ENCODE data around the gene GAST.

The GAST gene

GRCh38 chr17:41689497-41690299 is 22.4 kb upstream of the GAST start:
- H3K4me3 ChIP-seq (ENCODE audit: low read depth, low read length, poor library complexity, severe bottlenecking), result peak overlapping the region; percentile 89
- H3K9me3 ChIP-seq (ENCODE audit: low read length), result no peaks in the 10 kb centered on the region
- H3K9me2 ChIP-seq (ENCODE audit: low read depth, low read length), result no peaks in the 10 kb centered on the region
- H3K36me3 ChIP-seq (ENCODE audit: insufficient read depth, low read length), result peaks cover 51% of the 10 kb centered on the region
- H3K4me1 ChIP-seq (ENCODE audit: insufficient read depth, low read length, severe bottlenecking), result peaks cover 18% of the 10 kb centered on the region
- peak overlapping the region; percentile 86 for H3K27ac ChIP-seq (ENCODE audit: low read depth, low read length, poor library complexity, severe bottlenecking)
- H4K20me1 ChIP-seq (ENCODE audit: insufficient read depth, low read length), result no peaks in the 10 kb centered on the region
- H3F3A ChIP-seq (ENCODE audit: insufficient read depth, low read length), result peaks cover 18% of the 10 kb centered on the region; the same call in 1 of the 2 replicates
- H2AFZ ChIP-seq (ENCODE audit: low read length), result no peak overlapping the region
- peak overlapping the region; percentile 96 for H3K9ac ChIP-seq (ENCODE audit: low read length)
- H3K79me2 ChIP-seq (ENCODE audit: insufficient read depth, low read length), result no peaks in the 10 kb centered on the region
- TF ChIP-seq EZH2 (IDR thresholded peaks at IDR 0.05; ENCODE audit: borderline replicate concordance, low read length) (no peak), CTCF (IDR thresholded peaks at IDR 0.05; ENCODE audit: low read length) (peak; percentile 85)
- H3K27me3 ChIP-seq (ENCODE audit: insufficient read depth, low read length), result no peaks in the 10 kb centered on the region
- peak overlapping the region; percentile 97 for H3K4me2 ChIP-seq (ENCODE audit: low read length)

GRCh38 chr17:41690497-41690896 is 21.6 kb upstream of the GAST start:
- H3K79me2 ChIP-seq (ENCODE audit: insufficient read depth, low read length), result no peaks in the 10 kb centered on the region
- no peak overlapping the region for H3K27ac ChIP-seq (ENCODE audit: low read depth, low read length, poor library complexity, severe bottlenecking)
- no peaks in the 10 kb centered on the region for H3K9me3 ChIP-seq (ENCODE audit: low read length)
- H3K27me3 ChIP-seq (ENCODE audit: insufficient read depth, low read length), result no peaks in the 10 kb centered on the region
- peak overlapping the region; percentile 96 for H3K9ac ChIP-seq (ENCODE audit: low read length)
- peaks cover 23% of the 10 kb centered on the region; the same call in 1 of the 2 replicates for H3F3A ChIP-seq (ENCODE audit: insufficient read depth, low read length)
- no peaks in the 10 kb centered on the region for H3K9me2 ChIP-seq (ENCODE audit: low read depth, low read length)
- H3K36me3 ChIP-seq (ENCODE audit: insufficient read depth, low read length), result peaks cover 55% of the 10 kb centered on the region
- H3K4me2 ChIP-seq (ENCODE audit: low read length), result peak overlapping the region; percentile 97
- H2AFZ ChIP-seq (ENCODE audit: low read length), result no peak overlapping the region
- peak overlapping the region; percentile 89 for H3K4me3 ChIP-seq (ENCODE audit: low read depth, low read length, poor library complexity, severe bottlenecking)
- H3K4me1 ChIP-seq (ENCODE audit: insufficient read depth, low read length, severe bottlenecking), result peaks cover 18% of the 10 kb centered on the region
- TF ChIP-seq CTCF (IDR thresholded peaks at IDR 0.05; ENCODE audit: low read length) (no peak), EZH2 (IDR thresholded peaks at IDR 0.05; ENCODE audit: borderline replicate concordance, low read length) (no peak)
- H4K20me1 ChIP-seq (ENCODE audit: insufficient read depth, low read length), result no peaks in the 10 kb centered on the region

GRCh38 chr17:41691031-41691777 is 20.9 kb upstream of the GAST start:
- no peak overlapping the region for H3K27ac ChIP-seq (ENCODE audit: low read depth, low read length, poor library complexity, severe bottlenecking)
- no peaks in the 10 kb centered on the region for H4K20me1 ChIP-seq (ENCODE audit: insufficient read depth, low read length)
- H3F3A ChIP-seq (ENCODE audit: insufficient read depth, low read length), result peaks cover 23% of the 10 kb centered on the region; the same call in 1 of the 2 replicates
- no peak overlapping the region for H3K9ac ChIP-seq (ENCODE audit: low read length)
- no peaks in the 10 kb centered on the region for H3K9me2 ChIP-seq (ENCODE audit: low read depth, low read length)
- H2AFZ ChIP-seq (ENCODE audit: low read length), result no peak overlapping the region
- H3K4me2 ChIP-seq (ENCODE audit: low read length), result no peak overlapping the region
- H3K79me2 ChIP-seq (ENCODE audit: insufficient read depth, low read length), result no peaks in the 10 kb centered on the region
- H3K27me3 ChIP-seq (ENCODE audit: insufficient read depth, low read length), result no peaks in the 10 kb centered on the region
- TF ChIP-seq CTCF (IDR thresholded peaks at IDR 0.05; ENCODE audit: low read length) (no peak), EZH2 (IDR thresholded peaks at IDR 0.05; ENCODE audit: borderline replicate concordance, low read length) (no peak)
- H3K4me3 ChIP-seq (ENCODE audit: low read depth, low read length, poor library complexity, severe bottlenecking), result no peak overlapping the region
- H3K4me1 ChIP-seq (ENCODE audit: insufficient read depth, low read length, severe bottlenecking), result peaks cover 18% of the 10 kb centered on the region
- H3K36me3 ChIP-seq (ENCODE audit: insufficient read depth, low read length), result peaks cover 55% of the 10 kb centered on the region
- H3K9me3 ChIP-seq (ENCODE audit: low read length), result no peaks in the 10 kb centered on the region

Measured in OCI-LY1 (cell line).